D341Med (cell line): ENCODE data around the gene PRICKLE2.

Source experiments
- DNase-seq: peaks from one replicate; pipeline ENCODE4 v3.0.0; 2012; ENCODE audit warnings: low spot score

Gene PRICKLE2

GRCh38 chr3:64046592-64046991 is 178.7 kb downstream of the PRICKLE2 start:
- DNase-seq: no peak

- DNase-seq: no peak
Measured at GRCh38 chr3:64042952-64043351, 182.3 kb downstream of the PRICKLE2 start.
